HG03196 (cell line): ENCODE data around the gene VSTM2L.
"Not testable (repeated sequence)": the region's sequence is repeated elsewhere in the genome, so short reads cannot be mapped to it uniquely, and the experiment has no call there.

Source experiments
- ATAC-seq: cut with Tn5 transposase; IDR thresholded peaks from one replicate; pipeline ENCODE4 v1.9.1; 2021; ENCODE audit not compliant: unreplicated experiment

VSTM2L gene

GRCh38 chr20:37958856-37959520 is 56.1 kb downstream of the VSTM2L start:
- ATAC-seq = no peak

- no peak for ATAC-seq
Measured at GRCh38 chr20:37961066-37961465, 58.1 kb downstream of the VSTM2L start.

- not testable (repeated sequence) for ATAC-seq
Measured at GRCh38 chr20:37963483-37963882, 60.6 kb downstream of the VSTM2L start.

GRCh38 chr20:37968841-37969401 is 66.0 kb downstream of the VSTM2L start:
- ATAC-seq = no peak

GRCh38 chr20:37969949-37970855 is 67.3 kb downstream of the VSTM2L start:
- no peak for ATAC-seq

GRCh38 chr20:37970856-37971245 is 67.9 kb downstream of the VSTM2L start:
- no peak for ATAC-seq

- ATAC-seq = no peak
Measured at GRCh38 chr20:37971561-37972127, 68.7 kb downstream of the VSTM2L start.

- no peak for ATAC-seq
Measured at GRCh38 chr20:37972256-37973058, 69.5 kb downstream of the VSTM2L start.

- no peak for ATAC-seq
Measured at GRCh38 chr20:37973059-37973910, 70.4 kb downstream of the VSTM2L start.

GRCh38 chr20:37976887-37977286 is 74.0 kb downstream of the VSTM2L start:
- ATAC-seq = no peak

- ATAC-seq = no peak
Measured at GRCh38 chr20:37977338-37977737, 74.4 kb downstream of the VSTM2L start.

- no peak for ATAC-seq
Measured at GRCh38 chr20:37977786-37978185, 74.9 kb downstream of the VSTM2L start.

- ATAC-seq = no peak
Measured at GRCh38 chr20:37979021-37979985, 76.4 kb downstream of the VSTM2L start.

- no peak for ATAC-seq
Measured at GRCh38 chr20:37980383-37980782, 77.5 kb downstream of the VSTM2L start.

GRCh38 chr20:37980876-37981275 is 77.9 kb downstream of the VSTM2L start:
- no peak for ATAC-seq

- ATAC-seq = no peak
Measured at GRCh38 chr20:37981568-37981967, 78.6 kb downstream of the VSTM2L start.

GRCh38 chr20:37983286-37983685 is 80.4 kb downstream of the VSTM2L start:
- no peak for ATAC-seq

GRCh38 chr20:37984018-37984785 is 81.3 kb downstream of the VSTM2L start:
- no peak for ATAC-seq
